Retinal pigment epithelial cell (primary cell): ENCODE data around the gene PTPDC1.
A peak's percentile ranks its signal among the peaks of the same experiment; 100 is the strongest.

Source experiments
- DNase-seq: peaks from one replicate; pipeline ENCODE4 v3.0.0-alpha.2; 2010; ENCODE audit warnings: low read depth
- H3K4me3 ChIP-seq: 2 replicates; pipeline ENCODE4 v1.5.1; 2011; ENCODE audit warnings: mild to moderate bottlenecking, low read length, control low read depth, moderate library complexity
- CTCF ChIP-seq: conservative IDR thresholded peaks from 2 replicates; pipeline ENCODE4 v1.5.1; 2011; ENCODE audit warnings: low read depth, low read length, control low read depth, inconsistent platforms

PTPDC1 gene

DNA sequence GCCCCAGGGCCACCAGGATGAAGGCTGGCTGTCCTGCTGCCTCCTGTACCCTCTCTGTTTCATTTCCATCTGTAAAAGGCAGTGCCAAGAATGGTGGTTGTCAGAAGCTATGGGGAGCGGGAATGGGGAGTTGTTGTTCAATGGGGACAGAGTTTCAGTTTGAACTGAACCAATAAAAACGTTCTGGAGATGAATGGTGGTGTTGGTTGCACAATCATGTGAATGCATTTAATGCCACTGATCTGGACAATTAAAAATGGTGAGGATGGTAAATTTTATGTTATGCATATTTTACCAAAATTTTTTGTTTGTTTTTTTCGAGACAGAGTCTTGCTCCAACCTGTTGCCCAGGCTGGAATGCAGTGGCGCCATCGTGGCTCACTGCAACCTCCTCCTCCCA lies 58.1 kb downstream of the PTPDC1 start:
- DNase-seq, result no peak
- no peak overlapping the region for H3K4me3 ChIP-seq
- no peak for TF ChIP-seq CTCF

- no peak overlapping the region for H3K4me3 ChIP-seq
- DNase-seq, result peak; percentile 35
- no peak for TF ChIP-seq CTCF
Measured at GRCh38 chr9:94144394-94144793, 60.1 kb downstream of the PTPDC1 start.

- no peak for TF ChIP-seq CTCF
- H3K4me3 ChIP-seq, result no peak overlapping the region
- no peak for DNase-seq
Measured at GRCh38 chr9:94145640-94146039, 61.4 kb downstream of the PTPDC1 start.

- DNase-seq, result no peak
- TF ChIP-seq CTCF, result no peak
Measured at GRCh38 chr9:94147776-94148175, 63.5 kb downstream of the PTPDC1 start.

DNA sequence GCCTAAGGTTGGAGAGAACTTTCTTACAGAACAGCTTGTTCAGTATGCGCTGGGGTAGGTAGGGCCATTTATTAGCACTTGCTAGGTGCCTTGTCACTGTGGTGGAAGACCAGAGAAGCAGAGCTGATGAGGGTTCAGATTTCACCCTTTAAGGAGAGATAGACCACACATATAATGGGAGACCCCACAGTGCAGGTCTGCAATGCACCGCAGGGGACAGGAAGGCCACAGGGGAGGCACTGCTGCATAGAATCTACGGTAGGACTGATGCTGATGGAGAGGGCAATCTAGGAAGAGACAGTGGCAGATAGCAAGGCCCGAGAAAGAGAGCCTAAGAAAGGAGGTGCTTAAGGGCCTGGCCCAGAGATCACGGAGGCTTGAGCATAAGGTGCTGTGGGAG lies 64.2 kb downstream of the PTPDC1 start:
- H3K4me3 ChIP-seq, result no peak overlapping the region
- no peak for TF ChIP-seq CTCF
- DNase-seq, result no peak

More at GRCh38 chr9:94147776-94148175, 63.5 kb downstream of the PTPDC1 start:
- H3K4me3 ChIP-seq, result no peak overlapping the region

GRCh38 chr9:94149696-94150095 lies 65.4 kb downstream of the PTPDC1 start:
- no peak overlapping the region for H3K4me3 ChIP-seq
- TF ChIP-seq CTCF, result no peak
- no peak for DNase-seq

DNA sequence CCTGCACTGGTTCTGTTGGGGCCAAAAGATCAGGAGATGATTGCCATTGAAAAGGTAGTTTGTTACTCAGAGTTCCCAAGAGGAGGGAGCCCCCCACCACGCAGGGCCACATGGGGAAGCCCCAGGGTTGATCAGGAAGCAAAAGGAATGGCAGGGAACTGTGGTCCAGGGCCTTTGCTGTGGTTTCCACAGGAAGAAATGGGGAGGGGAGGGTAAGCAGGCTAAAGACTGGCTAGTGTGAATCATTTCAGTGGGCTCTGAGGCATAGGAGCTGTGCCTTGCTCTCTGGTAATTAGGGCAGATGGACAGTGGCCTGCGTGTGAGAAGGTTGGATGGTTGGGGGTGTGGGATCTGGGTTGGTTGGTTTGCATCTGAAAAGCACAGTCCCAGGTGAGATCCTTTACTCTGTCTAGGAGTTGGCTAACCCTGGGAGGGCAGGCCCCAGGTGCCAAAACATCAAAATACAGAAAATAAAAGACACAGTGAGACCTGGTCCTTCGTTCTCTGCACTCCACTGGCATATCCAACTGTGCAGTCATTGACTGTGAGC lies 66.1 kb downstream of the PTPDC1 start:
- no peak overlapping the region for H3K4me3 ChIP-seq
- no peak for TF ChIP-seq CTCF
- DNase-seq, result no peak
